HG03135 (cell line): ENCODE data around the gene ALOX15B.
"Not testable (repeated sequence)": the region's sequence is repeated elsewhere in the genome, so short reads cannot be mapped to it uniquely, and the experiment has no call there.

Experiments
- ATAC-seq: cut with Tn5 transposase; IDR thresholded peaks from one replicate; pipeline ENCODE4 v1.9.1; 2021; ENCODE audit warnings: mild to moderate bottlenecking, moderate library complexity; ENCODE audit not compliant: unreplicated experiment

ALOX15B gene

GRCh38 chr17:8060274-8060673 lies 21.4 kb downstream of the ALOX15B start:
- no peak for ATAC-seq

- not testable (repeated sequence) for ATAC-seq
These were observed 23.0 kb downstream of the ALOX15B start for GRCh38 chr17:8061851-8062250.

GRCh38 chr17:8062435-8062806 lies 23.6 kb downstream of the ALOX15B start:
- ATAC-seq: no peak

- ATAC-seq: no peak
These were observed 24.1 kb downstream of the ALOX15B start for GRCh38 chr17:8062807-8063483.

- no peak for ATAC-seq
These were observed 25.1 kb downstream of the ALOX15B start for GRCh38 chr17:8063761-8064534.

GRCh38 chr17:8064561-8065019 lies 25.7 kb downstream of the ALOX15B start:
- no peak for ATAC-seq

GRCh38 chr17:8066841-8067775 lies 28.2 kb downstream of the ALOX15B start:
- no peak for ATAC-seq

- no peak for ATAC-seq
These were observed 28.9 kb downstream of the ALOX15B start for GRCh38 chr17:8067806-8068205.

GRCh38 chr17:8068736-8069586 lies 30.1 kb downstream of the ALOX15B start:
- ATAC-seq: no peak

GRCh38 chr17:8069587-8069860 lies 30.7 kb downstream of the ALOX15B start:
- ATAC-seq: no peak

- ATAC-seq: no peak
These were observed 32.6 kb downstream of the ALOX15B start for GRCh38 chr17:8071496-8071895.

- no peak for ATAC-seq
These were observed 33.5 kb downstream of the ALOX15B start for GRCh38 chr17:8072341-8072728.

- no peak for ATAC-seq
These were observed 34.0 kb downstream of the ALOX15B start for GRCh38 chr17:8072729-8073461.

- ATAC-seq: peak; percentile 54
These were observed 35.0 kb downstream of the ALOX15B start for GRCh38 chr17:8073627-8074484.

GRCh38 chr17:8074554-8074953 lies 35.7 kb downstream of the ALOX15B start:
- no peak for ATAC-seq

GRCh38 chr17:8075081-8075480 lies 36.2 kb downstream of the ALOX15B start:
- no peak for ATAC-seq

- ATAC-seq: no peak
These were observed 36.9 kb downstream of the ALOX15B start for GRCh38 chr17:8075574-8076342.
